HL-60 (cell line): ENCODE results near the gene TNFRSF1B.

Experiments
- DNase-seq, 2 experiments: peaks; one replicate each; pipeline ENCODE4 v3.0.0-alpha.2; 2010 to 2020; ENCODE audit warnings: low read depth in 1 of 2, low spot score in 1 of 2
- H3K27ac ChIP-seq: fragments of 250-450 bp; sonication (Bioruptor Pico); replicated peaks from 2 replicates; pipeline ENCODE4 v1.5.1; 2020; ENCODE audit warnings: mild to moderate bottlenecking, moderate library complexity
- H3K27me3 ChIP-seq: fragments of 250-450 bp; sonication (Bioruptor Pico); 2 replicates; pipeline ENCODE4 v1.5.1; 2021; ENCODE audit warnings: mild to moderate bottlenecking, moderate library complexity; ENCODE audit not compliant: insufficient read depth, poor library complexity, severe bottlenecking
- H3K4me3 ChIP-seq: replicated peaks from 2 replicates; pipeline ENCODE4 v1.5.1; 2011; ENCODE audit warnings: mild to moderate bottlenecking, control low read depth, low read length; ENCODE audit not compliant: insufficient read depth
- GABPA ChIP-seq: IDR thresholded peaks from 2 replicates; pipeline ENCODE4 v1.6.1; 2012; ENCODE audit warnings: low read depth
- POLR2AphosphoS5 ChIP-seq: IDR thresholded peaks from 2 replicates; pipeline ENCODE4 v1.6.1; 2012; ENCODE audit warnings: low read depth
- REST ChIP-seq: IDR thresholded peaks from 2 replicates; pipeline ENCODE4 v1.6.1; 2012; ENCODE audit warnings: low read depth; ENCODE audit not compliant: insufficient replicate concordance
- SPI1 ChIP-seq: IDR thresholded peaks from 2 replicates; pipeline ENCODE4 v1.6.1; 2012; ENCODE audit warnings: low read depth, mild to moderate bottlenecking, borderline replicate concordance
- TF ChIP-seq, protein P1 (sequence below): IDR thresholded peaks from one replicate; pipeline ENCODE4 v1.5.1; 2011; ENCODE audit warnings: low read length, control low read depth, inconsistent platforms; ENCODE audit not compliant: insufficient read depth

Gene TNFRSF1B

DNA sequence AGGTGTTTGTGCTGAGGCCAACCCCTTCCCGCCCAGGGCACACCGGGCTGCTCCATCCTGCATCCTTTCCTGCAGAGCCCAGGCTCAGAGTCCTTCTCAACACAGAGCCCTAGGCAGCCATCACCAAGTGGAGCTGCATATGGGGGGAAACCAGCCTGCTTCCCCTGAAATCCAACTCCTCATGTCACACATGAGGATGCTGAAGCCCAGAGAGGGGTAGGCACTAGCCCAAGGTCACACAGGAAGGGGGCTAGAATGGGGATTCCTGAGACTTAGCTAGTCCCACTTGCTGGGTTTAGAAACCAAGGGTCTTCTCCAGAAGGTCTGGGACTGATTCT lies 5.5 kb upstream of the TNFRSF1B start:
- no peak overlapping the region for H3K4me3 ChIP-seq
- peak overlapping the region; percentile 75 for H3K27ac ChIP-seq
- no peaks in the 10 kb centered on the region for H3K27me3 ChIP-seq
- no peak for DNase-seq
- TF ChIP-seq GABPA = no peak
- TF ChIP-seq SPI1 = no peak
- TF ChIP-seq, protein P1, sequence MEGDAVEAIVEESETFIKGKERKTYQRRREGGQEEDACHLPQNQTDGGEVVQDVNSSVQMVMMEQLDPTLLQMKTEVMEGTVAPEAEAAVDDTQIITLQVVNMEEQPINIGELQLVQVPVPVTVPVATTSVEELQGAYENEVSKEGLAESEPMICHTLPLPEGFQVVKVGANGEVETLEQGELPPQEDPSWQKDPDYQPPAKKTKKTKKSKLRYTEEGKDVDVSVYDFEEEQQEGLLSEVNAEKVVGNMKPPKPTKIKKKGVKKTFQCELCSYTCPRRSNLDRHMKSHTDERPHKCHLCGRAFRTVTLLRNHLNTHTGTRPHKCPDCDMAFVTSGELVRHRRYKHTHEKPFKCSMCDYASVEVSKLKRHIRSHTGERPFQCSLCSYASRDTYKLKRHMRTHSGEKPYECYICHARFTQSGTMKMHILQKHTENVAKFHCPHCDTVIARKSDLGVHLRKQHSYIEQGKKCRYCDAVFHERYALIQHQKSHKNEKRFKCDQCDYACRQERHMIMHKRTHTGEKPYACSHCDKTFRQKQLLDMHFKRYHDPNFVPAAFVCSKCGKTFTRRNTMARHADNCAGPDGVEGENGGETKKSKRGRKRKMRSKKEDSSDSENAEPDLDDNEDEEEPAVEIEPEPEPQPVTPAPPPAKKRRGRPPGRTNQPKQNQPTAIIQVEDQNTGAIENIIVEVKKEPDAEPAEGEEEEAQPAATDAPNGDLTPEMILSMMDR = no peak

DNA sequence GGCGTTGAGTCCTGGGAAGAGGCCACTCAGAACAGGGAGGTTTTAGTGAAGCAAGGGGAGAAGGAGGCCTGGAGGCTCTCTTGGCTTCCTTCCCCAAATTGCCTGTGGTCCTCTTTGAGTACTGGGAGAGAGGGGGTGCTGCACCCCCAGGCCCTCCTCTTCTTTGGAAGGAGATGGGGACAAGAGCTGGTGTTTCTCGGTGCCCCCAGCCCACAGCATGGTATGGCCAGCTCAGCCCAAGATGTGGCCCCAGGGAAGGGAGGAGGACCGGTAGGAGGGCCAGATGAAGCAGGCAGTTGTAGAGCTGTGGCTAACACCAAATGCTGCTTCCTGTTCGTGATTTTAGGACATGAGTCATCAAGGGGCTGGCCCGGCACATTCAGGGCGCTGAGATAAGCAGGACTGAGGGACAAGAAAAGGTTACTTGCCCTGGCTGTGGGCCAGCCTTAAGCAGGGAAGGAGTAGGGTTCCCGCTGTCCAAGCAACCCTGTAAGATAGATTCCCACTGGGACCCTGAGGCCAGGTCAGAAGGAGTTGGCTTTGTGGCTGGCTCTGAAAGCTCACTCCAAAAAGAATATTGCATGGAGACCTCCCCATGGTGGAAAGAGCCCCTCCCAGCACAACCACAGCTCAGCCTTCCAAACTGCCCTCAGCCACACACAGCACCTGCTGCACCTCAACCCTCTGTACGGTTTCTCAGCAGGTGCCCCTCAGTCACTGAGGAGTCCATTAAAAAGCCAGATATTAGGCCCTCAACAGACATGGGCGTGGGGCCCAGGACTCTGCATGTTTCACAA lies 4.9 kb upstream of the TNFRSF1B start:
- Histone ChIP-seq H3K4me3 (no peak overlapping the region), H3K27ac (peak overlapping the region; percentile 75), H3K27me3 (no peaks in the 10 kb centered on the region)
- DNase-seq = peak; percentile 91 to 96
- TF ChIP-seq POLR2AphosphoS5 (peak; percentile 79; the same call in 1 of the 2 replicates), SPI1 (peak; percentile 23; the same call in 1 of the 2 replicates)
- TF ChIP-seq, protein P1 = no peak

- Histone ChIP-seq H3K4me3 (no peak overlapping the region), H3K27ac (peak overlapping the region; percentile 75)
- TF ChIP-seq SPI1 (no peak), GABPA (no peak), REST (no peak), POLR2AphosphoS5 (no peak)
- TF ChIP-seq, protein P1 = no peak
Observed at GRCh38 chr1:12162459-12163137, 4.2 kb upstream of the TNFRSF1B start.

DNA sequence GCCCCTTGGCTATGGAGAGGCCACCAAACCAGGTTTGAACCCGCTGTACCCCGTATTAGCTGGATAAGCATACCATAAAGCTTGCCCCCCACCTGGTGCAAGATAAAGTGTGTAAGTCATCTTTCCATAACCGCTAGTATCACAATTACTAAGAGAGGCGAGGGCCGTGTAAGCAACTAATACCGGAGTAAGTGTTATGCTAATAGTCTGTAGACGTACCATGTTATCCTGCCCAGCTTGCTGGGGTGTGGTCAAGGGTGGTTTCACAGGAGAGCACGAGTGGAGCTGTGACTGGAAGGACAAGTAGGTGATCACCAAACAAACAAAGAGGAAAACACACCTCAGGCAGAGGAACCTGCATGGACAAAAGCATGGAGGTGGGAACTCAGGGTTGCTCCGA lies 3.6 kb upstream of the TNFRSF1B start:
- H3K27me3 ChIP-seq = no peaks in the 10 kb centered on the region
- no peak for DNase-seq
- TF ChIP-seq GABPA = no peak
- TF ChIP-seq, protein P1 = no peak
- TF ChIP-seq POLR2AphosphoS5 = no peak
- no peak for TF ChIP-seq SPI1
- no peak for TF ChIP-seq REST

More at GRCh38 chr1:12162459-12163137, 4.2 kb upstream of the TNFRSF1B start:
- DNase-seq = no peak
- H3K27me3 ChIP-seq = no peaks in the 10 kb centered on the region

More for the DNA sequence above, 3.6 kb upstream of the TNFRSF1B start:
- no peak overlapping the region for H3K4me3 ChIP-seq
- H3K27ac ChIP-seq = no peak overlapping the region
